MM.1S (cell line): ENCODE data around the gene MYCT1.

ENCODE experiments used
- CTCF ChIP-seq: fragments of 300-600 bp; sonication (generic); IDR thresholded peaks from 2 replicates; pipeline ENCODE4 v1.5.1; 2016; ENCODE audit warnings: antibody characterized with exemption, low read length, mixed read lengths
- EZH2 ChIP-seq: fragments of 300-600 bp; sonication (generic); optimal IDR thresholded peaks from 2 replicates; pipeline ENCODE3; 2017; ENCODE audit warnings: low read depth, mild to moderate bottlenecking, antibody characterized with exemption, low read length, mixed read lengths
- EZH2phosphoT487 ChIP-seq: fragments of 300-600 bp; sonication (generic); IDR thresholded peaks from 2 replicates; pipeline ENCODE4 v1.6.1; 2018; ENCODE audit warnings: antibody characterized with exemption, low read length

- TF ChIP-seq CTCF (no peak), EZH2 (no peak), EZH2phosphoT487 (no peak)
These were observed 28.6 kb downstream of the MYCT1 start for GRCh38 chr6:152726313-152726712.
